Measurements from ENCODE around the gene AVPR2. TPM values are rescaled to one million over a fixed set of nuclear protein-coding genes. Genes with fewer than 3 reads are reported as not detected.

The AVPR2 gene
- total RNA-seq, 6 experiments from 2014 or later = not detected

DNA sequence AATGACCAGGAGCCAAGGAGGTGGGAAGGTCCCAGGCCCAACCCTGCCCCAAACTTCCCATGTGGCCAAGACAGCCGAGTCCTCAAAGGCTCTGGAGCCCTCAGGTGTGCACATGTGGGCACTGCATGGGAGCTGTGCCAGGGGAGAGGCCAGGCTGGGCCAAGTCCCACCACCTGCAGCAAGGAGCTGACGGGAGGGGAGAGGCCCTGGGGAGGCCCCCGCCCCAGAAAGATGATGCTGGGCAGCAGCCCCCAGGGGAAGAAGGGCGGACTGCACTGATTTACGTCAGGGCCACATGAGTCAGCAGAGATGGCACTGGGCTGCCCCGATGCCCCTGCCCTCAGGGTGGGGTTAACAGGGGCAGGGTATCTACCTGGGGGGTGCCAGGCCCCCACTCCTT lies 19.9 kb upstream of the AVPR2 start:
- no peak overlapping the region for H3K27ac Mint-ChIP-seq
- DNase-seq = no peak
- peaks cover 13% of the 10 kb centered on the region for H3K27me3 Mint-ChIP-seq (ENCODE audit: insufficient read depth)
- no peaks in the 10 kb centered on the region for H3K9me3 Mint-ChIP-seq
- no peaks in the 10 kb centered on the region for H3K36me3 Mint-ChIP-seq (ENCODE audit: low read depth)
- peaks cover 14% of the 10 kb centered on the region for H3K4me1 Mint-ChIP-seq (ENCODE audit: low read depth)
- TF ChIP-seq, protein P1, sequence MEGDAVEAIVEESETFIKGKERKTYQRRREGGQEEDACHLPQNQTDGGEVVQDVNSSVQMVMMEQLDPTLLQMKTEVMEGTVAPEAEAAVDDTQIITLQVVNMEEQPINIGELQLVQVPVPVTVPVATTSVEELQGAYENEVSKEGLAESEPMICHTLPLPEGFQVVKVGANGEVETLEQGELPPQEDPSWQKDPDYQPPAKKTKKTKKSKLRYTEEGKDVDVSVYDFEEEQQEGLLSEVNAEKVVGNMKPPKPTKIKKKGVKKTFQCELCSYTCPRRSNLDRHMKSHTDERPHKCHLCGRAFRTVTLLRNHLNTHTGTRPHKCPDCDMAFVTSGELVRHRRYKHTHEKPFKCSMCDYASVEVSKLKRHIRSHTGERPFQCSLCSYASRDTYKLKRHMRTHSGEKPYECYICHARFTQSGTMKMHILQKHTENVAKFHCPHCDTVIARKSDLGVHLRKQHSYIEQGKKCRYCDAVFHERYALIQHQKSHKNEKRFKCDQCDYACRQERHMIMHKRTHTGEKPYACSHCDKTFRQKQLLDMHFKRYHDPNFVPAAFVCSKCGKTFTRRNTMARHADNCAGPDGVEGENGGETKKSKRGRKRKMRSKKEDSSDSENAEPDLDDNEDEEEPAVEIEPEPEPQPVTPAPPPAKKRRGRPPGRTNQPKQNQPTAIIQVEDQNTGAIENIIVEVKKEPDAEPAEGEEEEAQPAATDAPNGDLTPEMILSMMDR (IDR thresholded peaks at IDR 0.05) = no peak
- H3K4me3 Mint-ChIP-seq = peak overlapping the region; percentile 60

DNA sequence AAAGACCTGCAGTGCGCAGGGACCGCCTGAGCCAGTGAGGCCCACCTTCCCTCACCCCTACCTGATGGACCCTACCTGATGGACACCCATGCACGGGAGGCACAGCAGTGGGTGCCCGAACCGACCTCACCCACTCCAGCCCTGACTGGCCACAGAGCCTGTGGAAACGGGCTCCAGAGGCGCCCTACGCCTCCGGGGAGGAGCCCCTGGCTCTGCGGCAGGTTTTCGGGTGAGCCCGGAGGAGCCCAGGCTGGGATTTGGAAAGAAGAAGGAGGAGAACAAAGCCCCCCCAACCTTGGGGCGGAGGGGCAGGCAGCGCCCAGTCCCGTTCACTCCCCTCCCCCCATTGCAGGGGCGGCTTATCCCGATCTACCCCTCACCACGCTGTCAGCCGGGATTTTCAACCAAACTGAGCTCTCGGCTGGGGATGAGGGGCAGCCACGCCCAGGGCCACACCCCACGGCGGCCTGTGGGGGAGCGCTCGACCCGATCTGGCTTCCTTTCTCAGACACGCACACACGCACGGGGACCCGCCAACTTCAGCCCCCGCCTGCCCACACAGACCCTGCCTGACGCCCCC lies 19.2 kb upstream of the AVPR2 start:
- Mint-ChIP-seq H3K4me1 (ENCODE audit: low read depth) (peaks cover 14% of the 10 kb centered on the region), H3K27me3 (ENCODE audit: insufficient read depth) (peaks cover 10% of the 10 kb centered on the region), H3K4me3 (peak overlapping the region; percentile 60), H3K36me3 (ENCODE audit: low read depth) (no peaks in the 10 kb centered on the region), H3K27ac (no peak overlapping the region), H3K9me3 (no peaks in the 10 kb centered on the region)
- no peak for DNase-seq
- TF ChIP-seq, protein P1 (IDR thresholded peaks at IDR 0.05) = no peak

DNA sequence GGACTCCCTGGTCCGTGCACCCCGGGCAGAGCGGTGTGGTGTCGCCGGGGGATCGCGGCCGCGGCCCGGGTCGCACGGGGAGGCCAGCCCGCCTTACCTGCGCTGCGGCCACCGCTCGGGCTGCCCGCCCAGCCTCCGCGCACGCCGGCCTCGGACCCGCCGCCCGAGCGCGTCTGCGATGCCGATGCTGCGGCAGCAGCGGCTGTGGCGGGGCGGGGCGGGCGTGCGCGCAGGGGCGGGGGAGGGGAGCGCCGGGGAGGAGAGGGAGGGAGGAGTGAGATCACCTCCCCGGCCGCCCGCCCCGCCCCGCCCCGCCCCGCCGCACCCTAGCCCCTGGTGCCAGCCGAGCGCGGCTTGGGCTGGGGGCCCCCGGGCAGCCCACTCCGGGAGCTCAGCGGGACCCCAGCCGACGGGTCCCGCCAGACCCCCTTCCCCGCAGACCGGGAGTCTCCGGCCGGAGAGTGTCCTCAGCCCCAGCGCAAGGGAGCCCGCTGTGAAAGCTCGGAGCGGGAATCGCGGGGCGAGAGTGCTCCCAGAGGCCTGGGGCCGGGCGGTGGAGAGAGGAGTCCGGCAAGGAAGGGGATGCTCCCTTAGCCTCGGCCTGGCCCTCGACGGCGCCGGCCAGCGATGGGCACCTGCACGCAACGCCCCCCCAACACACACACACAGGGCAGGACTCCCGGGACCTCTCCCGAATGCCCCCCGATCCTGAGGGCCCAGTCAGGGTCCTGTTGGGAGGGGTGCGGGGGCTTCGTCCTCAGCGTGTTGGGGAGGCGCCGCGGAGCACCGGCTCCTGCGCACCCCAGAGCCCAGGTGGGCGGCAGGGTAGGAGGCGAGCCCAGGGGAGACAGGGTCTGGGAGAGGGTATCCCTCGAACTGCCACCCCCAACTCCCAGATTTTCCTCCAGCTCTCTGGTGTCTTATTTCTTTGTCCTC lies 18.2 kb upstream of the AVPR2 start, which contains the start of gene L1CAM:
Gene L1CAM, minus strand, starts transcription at position 206 of the 936 bp plus-strand sequence. CDS start 10,337 bp downstream, outside the sequence.
- Mint-ChIP-seq H3K27me3 (ENCODE audit: insufficient read depth) (peaks cover 10% of the 10 kb centered on the region), H3K4me3 (peak within 1 kb of the TSS; percentile 60), H3K36me3 (ENCODE audit: low read depth) (no peaks in the 10 kb centered on the region), H3K4me1 (ENCODE audit: low read depth) (peaks cover 14% of the 10 kb centered on the region), H3K27ac (no peak within 1 kb of the TSS), H3K9me3 (no peaks in the 10 kb centered on the region)
- DNase-seq = no peak
- TF ChIP-seq, protein P1 (IDR thresholded peaks at IDR 0.05) = no peak

DNA sequence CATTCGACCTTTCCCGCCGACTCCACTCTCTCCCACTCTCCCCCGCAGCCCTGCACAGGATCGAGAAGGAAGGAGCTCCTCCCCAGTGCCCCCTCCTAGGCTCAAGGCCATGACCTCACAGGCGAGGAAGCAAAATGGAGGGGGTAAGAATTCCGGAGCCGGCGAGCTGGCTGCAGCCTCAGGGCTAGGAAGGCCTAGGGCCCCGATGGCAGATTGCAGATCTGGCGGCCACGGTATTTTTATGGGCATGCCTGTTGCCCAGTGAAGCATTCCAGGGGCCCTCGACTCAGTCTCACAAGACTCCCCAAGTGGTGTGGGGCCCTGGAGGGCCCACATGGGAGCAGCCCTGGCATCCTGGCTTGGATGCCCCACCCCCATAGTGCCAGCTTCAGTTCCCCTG lies 17.6 kb upstream of the AVPR2 start:
- TF ChIP-seq, protein P1 (IDR thresholded peaks at IDR 0.05) = no peak

DNA sequence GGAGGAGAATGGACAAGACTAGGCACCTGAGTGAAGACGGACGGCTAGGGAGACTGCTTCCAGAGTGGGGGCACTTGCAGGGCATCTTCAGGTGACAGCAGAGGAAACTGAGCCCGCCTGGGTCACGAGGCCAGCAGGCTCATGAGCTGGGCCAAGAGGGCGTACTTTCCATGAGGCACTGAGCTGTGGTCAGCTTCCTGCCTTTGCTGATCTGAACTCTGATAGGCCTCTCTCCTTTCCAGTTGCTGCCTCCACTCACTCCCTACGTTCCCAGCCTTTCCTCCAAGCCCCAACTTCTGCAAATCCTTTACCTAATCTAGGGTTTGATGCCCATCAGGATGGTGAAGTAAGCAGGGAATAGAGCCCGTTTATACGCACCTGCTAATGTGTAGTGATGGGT lies 17.1 kb upstream of the AVPR2 start:
- peaks cover 10% of the 10 kb centered on the region for H3K4me1 Mint-ChIP-seq (ENCODE audit: low read depth)
- H3K36me3 Mint-ChIP-seq (ENCODE audit: low read depth) = no peaks in the 10 kb centered on the region
- no peaks in the 10 kb centered on the region for H3K9me3 Mint-ChIP-seq
- peaks cover 9% of the 10 kb centered on the region for H3K27me3 Mint-ChIP-seq (ENCODE audit: insufficient read depth)
- TF ChIP-seq, protein P1 (IDR thresholded peaks at IDR 0.05) = no peak
- DNase-seq = no peak
- no peak overlapping the region for H3K27ac Mint-ChIP-seq
- no peak overlapping the region for H3K4me3 Mint-ChIP-seq

More for the DNA sequence above, 17.6 kb upstream of the AVPR2 start:
- Mint-ChIP-seq H3K4me3 (peak overlapping the region; percentile 60; the same call in 1 of the 2 replicates), H3K27ac (no peak overlapping the region), H3K36me3 (ENCODE audit: low read depth) (no peaks in the 10 kb centered on the region), H3K27me3 (ENCODE audit: insufficient read depth) (peaks cover 10% of the 10 kb centered on the region), H3K9me3 (no peaks in the 10 kb centered on the region), H3K4me1 (ENCODE audit: low read depth) (peaks cover 14% of the 10 kb centered on the region)
- peak; percentile 34 for DNase-seq

All from HFFc6 (cell line).